ENCODE data around the gene USHBP1.

Gene USHBP1

GRCh38 chr19:17234911-17235299, 29.6 kb downstream of the USHBP1 start:
- no peaks in the 10 kb centered on the region for H3K4me1 ChIP-seq (ENCODE audit: insufficient read depth, low read length)
- H3K27me3 ChIP-seq (ENCODE audit: insufficient read depth, low read length), result no peaks in the 10 kb centered on the region
- no peaks in the 10 kb centered on the region for H3K9me3 ChIP-seq (ENCODE audit: low read length)
- H2AFZ ChIP-seq (ENCODE audit: low read depth, low read length), result no peak overlapping the region
- peaks cover 38% of the 10 kb centered on the region for H3K36me3 ChIP-seq (ENCODE audit: insufficient read depth, low read length)
- H3K4me3 ChIP-seq (ENCODE audit: low read length), result no peak overlapping the region

DNA sequence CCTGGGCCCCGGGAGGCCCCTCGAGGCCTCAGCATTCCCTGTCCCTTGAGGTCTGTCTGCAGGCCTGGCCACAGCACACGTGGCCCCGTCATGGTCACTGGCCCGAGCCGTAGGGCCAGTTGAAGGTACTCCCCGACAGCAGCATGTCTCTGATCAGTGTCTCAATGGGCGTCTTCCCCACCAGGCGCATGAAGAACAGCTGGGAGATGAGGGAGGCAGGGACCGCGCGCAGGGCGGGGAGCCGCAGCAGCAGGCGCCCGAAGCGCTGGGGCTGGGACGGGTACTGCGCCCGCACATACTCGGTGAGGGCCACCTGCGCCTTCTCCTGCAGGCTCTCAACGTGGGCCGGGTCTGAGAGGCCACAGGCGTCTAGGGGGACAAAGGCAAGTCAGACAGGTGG, 32.3 kb downstream of the USHBP1 start:
- H3K4me3 ChIP-seq (ENCODE audit: low read length), result no peak overlapping the region
- no peaks in the 10 kb centered on the region for H3K9me3 ChIP-seq (ENCODE audit: low read length)
- no peaks in the 10 kb centered on the region for H3K4me1 ChIP-seq (ENCODE audit: insufficient read depth, low read length)
- H3K36me3 ChIP-seq (ENCODE audit: insufficient read depth, low read length), result peaks cover 32% of the 10 kb centered on the region
- H3K27me3 ChIP-seq (ENCODE audit: insufficient read depth, low read length), result no peaks in the 10 kb centered on the region
- no peak overlapping the region for H2AFZ ChIP-seq (ENCODE audit: low read depth, low read length)

GRCh38 chr19:17229890-17230289, 34.7 kb downstream of the USHBP1 start:
- H3K9me3 ChIP-seq (ENCODE audit: low read length), result no peaks in the 10 kb centered on the region
- H3K27me3 ChIP-seq (ENCODE audit: insufficient read depth, low read length), result no peaks in the 10 kb centered on the region
- no peak overlapping the region for H3K4me3 ChIP-seq (ENCODE audit: low read length)
- peaks cover 24% of the 10 kb centered on the region for H3K36me3 ChIP-seq (ENCODE audit: insufficient read depth, low read length)
- no peak overlapping the region for H2AFZ ChIP-seq (ENCODE audit: low read depth, low read length)
- H3K4me1 ChIP-seq (ENCODE audit: insufficient read depth, low read length), result no peaks in the 10 kb centered on the region

- Histone ChIP-seq H3K4me3 (ENCODE audit: low read length) (no peak overlapping the region), H2AFZ (ENCODE audit: low read depth, low read length) (no peak overlapping the region), H3K4me1 (ENCODE audit: insufficient read depth, low read length) (no peaks in the 10 kb centered on the region), H3K27me3 (ENCODE audit: insufficient read depth, low read length) (no peaks in the 10 kb centered on the region), H3K36me3 (ENCODE audit: insufficient read depth, low read length) (peaks cover 18% of the 10 kb centered on the region), H3K9me3 (ENCODE audit: low read length) (no peaks in the 10 kb centered on the region)
These were observed 36.7 kb downstream of the USHBP1 start for GRCh38 chr19:17227798-17228367.

GRCh38 chr19:17226002-17226933, 38.3 kb downstream of the USHBP1 start, which contains the start of gene OCEL1:
Gene OCEL1, plus strand, starts transcription at chr19:17226226. Its CDS starts 22 bp downstream, at chr19:17226248.
- H3K36me3 ChIP-seq (ENCODE audit: insufficient read depth, low read length), result peaks cover 7% of the 10 kb centered on the region
- peak within 1 kb of the TSS; percentile 53 for H3K4me3 ChIP-seq (ENCODE audit: low read length)
- H3K9me3 ChIP-seq (ENCODE audit: low read length), result no peaks in the 10 kb centered on the region
- H3K27me3 ChIP-seq (ENCODE audit: insufficient read depth, low read length), result no peaks in the 10 kb centered on the region
- H2AFZ ChIP-seq (ENCODE audit: low read depth, low read length), result peak within 1 kb of the TSS; percentile 18
- no peaks in the 10 kb centered on the region for H3K4me1 ChIP-seq (ENCODE audit: insufficient read depth, low read length)

- no peaks in the 10 kb centered on the region for H3K27me3 ChIP-seq (ENCODE audit: insufficient read depth, low read length)
- no peaks in the 10 kb centered on the region for H3K9me3 ChIP-seq (ENCODE audit: low read length)
- H3K4me1 ChIP-seq (ENCODE audit: insufficient read depth, low read length), result no peaks in the 10 kb centered on the region
- no peak overlapping the region for H3K4me3 ChIP-seq (ENCODE audit: low read length)
- H3K36me3 ChIP-seq (ENCODE audit: insufficient read depth, low read length), result no peaks in the 10 kb centered on the region
- no peak overlapping the region for H2AFZ ChIP-seq (ENCODE audit: low read depth, low read length)
These were observed 39.5 kb downstream of the USHBP1 start for GRCh38 chr19:17225053-17225452.

GRCh38 chr19:17220207-17220758, 44.3 kb downstream of the USHBP1 start:
- Histone ChIP-seq H3K4me3 (ENCODE audit: low read length) (no peak overlapping the region), H3K4me1 (ENCODE audit: insufficient read depth, low read length) (no peaks in the 10 kb centered on the region), H3K36me3 (ENCODE audit: insufficient read depth, low read length) (peaks cover 19% of the 10 kb centered on the region), H3K27me3 (ENCODE audit: insufficient read depth, low read length) (no peaks in the 10 kb centered on the region), H2AFZ (ENCODE audit: low read depth, low read length) (no peak overlapping the region), H3K9me3 (ENCODE audit: low read length) (no peaks in the 10 kb centered on the region)

DNA sequence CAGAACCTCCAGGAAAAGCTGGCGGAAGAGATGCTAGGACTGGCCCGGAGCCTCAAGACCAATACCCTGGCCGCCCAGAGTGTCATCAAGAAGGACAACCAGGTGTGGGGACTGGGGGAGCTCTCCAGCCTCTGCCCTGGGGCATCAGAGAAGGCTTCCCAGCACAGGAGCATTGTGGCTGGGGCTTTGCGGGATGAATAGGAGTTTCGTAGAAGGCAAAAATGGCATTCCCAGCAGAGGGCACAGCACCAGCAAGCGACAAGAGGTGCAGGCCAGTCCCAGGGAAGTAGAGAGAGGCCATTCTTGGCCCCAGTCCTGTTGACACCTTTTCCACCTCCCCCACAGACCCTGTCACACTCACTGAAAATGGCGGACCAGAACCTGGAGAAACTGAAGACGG, 45.3 kb downstream of the USHBP1 start:
- Histone ChIP-seq H3K9me3 (ENCODE audit: low read length) (no peaks in the 10 kb centered on the region), H3K4me3 (ENCODE audit: low read length) (no peak overlapping the region), H3K4me1 (ENCODE audit: insufficient read depth, low read length) (peaks cover 7% of the 10 kb centered on the region)

DNA sequence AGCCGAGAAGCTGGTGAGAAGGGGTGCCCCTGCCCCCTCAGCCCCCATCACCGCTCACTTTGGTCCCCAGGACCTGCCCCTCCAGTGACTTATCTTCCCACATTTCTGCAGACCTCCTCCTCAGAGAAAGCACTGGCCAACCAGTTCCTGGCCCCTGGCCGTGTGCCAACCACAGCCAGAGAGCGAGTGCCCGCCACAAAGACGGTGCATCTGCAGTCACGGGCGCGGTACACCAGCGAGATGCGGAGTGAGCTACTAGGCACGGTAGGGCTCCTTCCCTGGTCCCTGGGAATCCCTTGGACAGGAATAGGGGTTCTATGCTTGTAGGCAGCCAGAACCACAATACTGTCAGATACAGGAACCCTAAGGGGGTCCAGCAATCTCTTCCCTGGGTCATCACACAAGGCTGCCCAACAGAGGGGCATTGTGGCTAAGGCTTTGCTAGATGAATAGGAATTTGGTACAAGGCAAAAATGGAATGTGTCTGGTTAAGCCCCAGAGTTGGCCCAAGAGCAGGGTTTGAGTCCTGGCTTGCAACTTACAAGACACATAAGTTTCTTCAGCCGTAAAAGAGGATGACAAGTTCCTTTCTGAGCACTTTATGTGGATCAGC, 48.4 kb downstream of the USHBP1 start:
- Histone ChIP-seq H3K4me1 (ENCODE audit: insufficient read depth, low read length) (peaks cover 8% of the 10 kb centered on the region), H3K9me3 (ENCODE audit: low read length) (no peaks in the 10 kb centered on the region), H2AFZ (ENCODE audit: low read depth, low read length) (no peak overlapping the region), H3K27me3 (ENCODE audit: insufficient read depth, low read length) (no peaks in the 10 kb centered on the region), H3K36me3 (ENCODE audit: insufficient read depth, low read length) (peaks cover 30% of the 10 kb centered on the region), H3K4me3 (ENCODE audit: low read length) (peak overlapping the region; percentile 76)

More for the DNA sequence above, 45.3 kb downstream of the USHBP1 start:
- Histone ChIP-seq H3K27me3 (ENCODE audit: insufficient read depth, low read length) (no peaks in the 10 kb centered on the region), H3K36me3 (ENCODE audit: insufficient read depth, low read length) (peaks cover 19% of the 10 kb centered on the region), H2AFZ (ENCODE audit: low read depth, low read length) (no peak overlapping the region)

DNA sequence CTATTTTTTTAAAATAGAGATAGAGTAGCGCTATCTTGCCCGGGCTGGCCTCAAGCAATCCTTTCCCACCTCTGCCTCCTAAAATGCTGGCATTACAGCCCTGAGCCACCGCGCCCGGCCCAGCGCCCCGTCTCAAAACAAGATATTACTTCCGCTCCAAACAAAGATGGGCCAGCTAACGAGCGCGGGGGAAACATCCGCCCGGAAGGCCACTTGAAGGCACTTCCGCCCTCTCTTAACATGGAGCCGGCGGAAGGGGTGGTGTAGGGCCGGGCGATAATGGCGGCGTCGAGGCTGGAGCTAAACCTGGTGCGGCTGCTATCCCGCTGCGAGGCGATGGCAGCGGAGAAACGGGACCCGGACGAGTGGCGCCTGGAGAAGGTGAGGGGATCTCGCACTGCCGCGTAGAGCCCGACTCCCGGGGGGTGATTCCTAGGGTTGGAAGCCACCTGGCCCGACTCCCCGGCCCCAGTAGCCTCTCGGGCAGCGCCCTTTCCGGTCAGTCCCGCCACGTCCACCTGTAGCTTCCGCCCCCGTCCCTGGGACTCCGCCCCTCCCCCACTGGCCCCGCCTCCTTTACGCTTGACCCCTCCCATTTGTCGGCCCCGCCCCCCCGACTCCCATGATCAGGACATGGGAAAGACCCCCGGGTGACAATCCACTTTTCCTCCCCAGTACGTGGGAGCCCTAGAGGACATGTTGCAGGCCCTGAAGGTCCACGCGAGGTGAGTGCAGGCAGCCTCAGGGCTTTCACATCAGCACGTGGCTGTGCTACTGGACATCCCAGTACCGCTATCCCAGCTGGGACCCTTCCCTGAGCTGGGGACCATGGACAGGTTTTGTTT, 49.2 kb downstream of the USHBP1 start, which contains the start of gene USE1:
Gene USE1 (plus strand): TSS at position 231 of the 845 bp plus-strand sequence. CDS start 49 bp downstream, at position 280.
- Histone ChIP-seq H2AFZ (ENCODE audit: low read depth, low read length) (peak within 1 kb of the TSS; percentile 78), H3K27me3 (ENCODE audit: insufficient read depth, low read length) (no peaks in the 10 kb centered on the region), H3K4me3 (ENCODE audit: low read length) (peak within 1 kb of the TSS; percentile 76), H3K36me3 (ENCODE audit: insufficient read depth, low read length) (peaks cover 34% of the 10 kb centered on the region), H3K4me1 (ENCODE audit: insufficient read depth, low read length) (peaks cover 8% of the 10 kb centered on the region), H3K9me3 (ENCODE audit: low read length) (no peaks in the 10 kb centered on the region)

- Histone ChIP-seq H3K4me3 (ENCODE audit: low read length) (peak overlapping the region; percentile 76), H3K27me3 (ENCODE audit: insufficient read depth, low read length) (no peaks in the 10 kb centered on the region), H3K9me3 (ENCODE audit: low read length) (no peaks in the 10 kb centered on the region), H3K4me1 (ENCODE audit: insufficient read depth, low read length) (peaks cover 8% of the 10 kb centered on the region), H3K36me3 (ENCODE audit: insufficient read depth, low read length) (peaks cover 39% of the 10 kb centered on the region), H2AFZ (ENCODE audit: low read depth, low read length) (peak overlapping the region; percentile 78)
These were observed 49.9 kb downstream of the USHBP1 start for GRCh38 chr19:17214508-17215126.

DNA sequence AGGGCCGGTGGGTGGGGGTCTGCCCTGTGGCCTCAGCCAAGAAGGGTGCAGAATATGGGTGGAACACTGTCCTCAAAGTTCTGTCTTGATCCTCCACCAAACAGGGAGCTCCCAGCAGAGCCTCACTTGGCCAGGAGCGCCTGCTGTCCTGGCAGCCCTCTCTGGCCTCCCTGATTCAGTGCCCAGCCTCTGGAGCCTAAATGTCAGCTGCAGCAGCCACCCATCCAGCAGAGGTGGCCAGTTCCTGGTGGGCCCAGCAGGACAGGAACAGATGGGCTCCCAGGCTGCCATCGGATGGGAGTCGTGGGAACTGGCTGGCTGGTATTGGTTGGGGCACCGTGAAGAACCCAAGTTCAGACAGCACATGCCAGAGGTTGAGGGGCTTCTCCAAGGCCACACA, 51.2 kb downstream of the USHBP1 start:
- Histone ChIP-seq H3K36me3 (ENCODE audit: insufficient read depth, low read length) (peaks cover 44% of the 10 kb centered on the region), H3K4me3 (ENCODE audit: low read length) (no peak overlapping the region), H3K4me1 (ENCODE audit: insufficient read depth, low read length) (peaks cover 8% of the 10 kb centered on the region), H3K27me3 (ENCODE audit: insufficient read depth, low read length) (no peaks in the 10 kb centered on the region), H2AFZ (ENCODE audit: low read depth, low read length) (no peak overlapping the region), H3K9me3 (ENCODE audit: low read length) (peaks cover 1% of the 10 kb centered on the region)
